ENCODE data around the gene CYP4Z1. TPM values are rescaled to one million over a fixed set of nuclear protein-coding genes. Genes with fewer than 3 reads are reported as not detected.
"Not testable (repeated sequence)": the region's sequence is repeated elsewhere in the genome, so short reads cannot be mapped to it uniquely, and the experiment has no call there.

CYP4Z1 gene
- total and polyA plus RNA-seq, 12 donors, result 0.09 to 2.9 (median 0.43) TPM; not detected in 4

GRCh38 chr1:47147047-47147785 is 80.2 kb downstream of the CYP4Z1 start:
- intact Hi-C loops (cut with DNase I), result no loop called here
- Histone ChIP-seq H3K4me3 (no peak overlapping the region), H3K36me3 (no peaks in the 10 kb centered on the region), H3K9me3 (no peaks in the 10 kb centered on the region), H3K27ac (no peak overlapping the region), H3K27me3 (peaks cover 0 to 10% (median 0%) of the 10 kb centered on the region in 7 donors), H3K4me1 (no peaks in the 10 kb centered on the region)
- DNase-seq (no peak), ATAC-seq (no peak)
- no peak for TF ChIP-seq CTCF (IDR thresholded peaks at IDR 0.05)
- 50 to 54% methylated on average over 6 of the region's 6 CpGs for WGBS, 2 donors

GRCh38 chr1:47149162-47149561 is 82.1 kb downstream of the CYP4Z1 start:
- DNase-seq; H3K36me3 ChIP-seq; H3K4me3 ChIP-seq; ATAC-seq; H3K27ac ChIP-seq; H3K4me1 ChIP-seq; H3K9me3 ChIP-seq; intact Hi-C loops (cut with DNase I): not testable (repeated sequence)
- 38 to 40% methylated on average over 8 to 9 of the region's 9 CpGs for WGBS, 2 donors
- peaks cover 0 to 13% (median 0%) of the 10 kb centered on the region in 7 donors for H3K27me3 ChIP-seq

DNA sequence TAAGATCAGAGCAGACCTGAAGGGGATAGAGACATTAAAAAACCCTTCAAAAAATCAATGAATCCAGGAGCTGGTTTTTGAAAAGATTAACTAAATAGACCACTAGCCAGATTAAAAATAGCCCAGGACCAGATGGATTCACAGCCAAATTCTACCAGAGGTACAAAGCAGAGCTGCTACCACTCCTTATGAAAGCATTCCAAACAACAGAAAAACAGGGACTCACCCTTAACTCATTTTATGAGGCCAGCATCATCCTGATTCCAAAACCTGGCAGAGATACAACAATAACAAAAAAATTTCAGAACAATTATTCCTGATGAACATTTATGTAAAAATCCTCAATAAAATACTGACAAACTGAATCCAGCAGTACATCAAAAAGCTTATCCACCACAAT is 89.4 kb downstream of the CYP4Z1 start:
- H3K36me3 ChIP-seq; H3K4me3 ChIP-seq; intact Hi-C loops (cut with DNase I); H3K4me1 ChIP-seq; ATAC-seq; H3K27me3 ChIP-seq; DNase-seq; H3K27ac ChIP-seq: not testable (repeated sequence)
- peaks cover 0 to 17% (median 0%) of the 10 kb centered on the region in 11 donors for H3K9me3 ChIP-seq

GRCh38 chr1:47157957-47158356 is 90.9 kb downstream of the CYP4Z1 start:
- H3K4me1 ChIP-seq; H3K27ac ChIP-seq; H3K36me3 ChIP-seq; DNase-seq; ATAC-seq; H3K4me3 ChIP-seq; intact Hi-C loops (cut with DNase I); H3K27me3 ChIP-seq: not testable (repeated sequence)
- 61 to 90% methylated on average over 3 of the region's 3 CpGs for WGBS, 2 donors
- H3K9me3 ChIP-seq, result peaks cover 0 to 17% (median 0%) of the 10 kb centered on the region in 11 donors

GRCh38 chr1:47160716-47161115 is 93.7 kb downstream of the CYP4Z1 start:
- H3K27me3 ChIP-seq, result no peaks in the 10 kb centered on the region
- no peak overlapping the region for H3K4me3 ChIP-seq
- intact Hi-C loops (cut with DNase I), result no loop called here
- no peaks in the 10 kb centered on the region for H3K36me3 ChIP-seq
- DNase-seq, result no peak
- TF ChIP-seq CTCF (IDR thresholded peaks at IDR 0.05), result no peak
- ATAC-seq, result no peak
- H3K27ac ChIP-seq, result no peak overlapping the region
- no peaks in the 10 kb centered on the region for H3K4me1 ChIP-seq
- peaks cover 0 to 7% (median 0%) of the 10 kb centered on the region in 11 donors for H3K9me3 ChIP-seq

- Histone ChIP-seq H3K27me3 (no peaks in the 10 kb centered on the region), H3K4me1 (no peaks in the 10 kb centered on the region), H3K27ac (no peak overlapping the region), H3K4me3 (no peak overlapping the region), H3K9me3 (peaks cover 0 to 12% (median 0%) of the 10 kb centered on the region in 11 donors), H3K36me3 (no peaks in the 10 kb centered on the region)
- DNase-seq, result no peak
- no peak for TF ChIP-seq CTCF (IDR thresholded peaks at IDR 0.05)
- ATAC-seq, result no peak
- intact Hi-C loops (cut with DNase I), result no loop called here
- WGBS, 2 donors, result 66 to 71% methylated on average over 5 of the region's 5 CpGs
Measured at GRCh38 chr1:47161298-47162040, 94.4 kb downstream of the CYP4Z1 start.

All from heart right ventricle (tissue), 16 donors.